HepG2 (cell line): Measurements from ENCODE around the gene BICDL1. TPM values are rescaled to one million over a fixed set of nuclear protein-coding genes. Genes with fewer than 3 reads are reported as not detected.
A peak's percentile ranks its signal among the peaks of the same experiment; 100 is the strongest.

ENCODE experiments used
- ATAC-seq: fragments of 200-7000 bp; cut with Tn5 transposase; 3 replicates; pipeline ENCODE4 v1.9.1; 2020; ENCODE audit warnings: mild to moderate bottlenecking, moderate library complexity
- BruUV-seq: library from RNA; stranded (reverse); fragments of 400-500 nt; replicated peaks from 2 replicates; lab custom pipeline; 2021; lab: Mats Ljungman, UMichigan
- CTCF ChIA-PET: fragments of 300-600 bp; formaldehyde crosslinking; extraction: SDS; loops from one replicate; lab custom pipeline; 2021; ENCODE audit warnings: low total read pairs, inconsistent platforms, low intra/inter-chr PET ratio; lab: Yijun Ruan, JAX
- POLR2A ChIA-PET: fragments of 350-600 bp; sonication (Branson Sonifier 250); formaldehyde crosslinking; loops from one replicate; lab custom pipeline; 2020; ENCODE audit warnings: antibody characterized with exemption, inconsistent platforms; lab: Yijun Ruan, JAX
- DNase-seq: peaks from one replicate; pipeline ENCODE4 v3.0.0-alpha.2; 2015; ENCODE audit warnings: low spot score
- FAIRE-seq: peaks from 3 replicates; lab custom pipeline; 2011; peaks lifted over from hg19 to GRCh38; lab: Jason Lieb, UNC
- H2AFZ ChIP-seq: one replicate; pipeline ENCODE4 v1.6.1; 2011; ENCODE audit warnings: low read length, inconsistent platforms
- H3K27ac ChIP-seq: fragments of 300-600 bp; 3 replicates; pipeline ENCODE4 v1.8.0; 2011; ENCODE audit warnings: mixed run types, mild to moderate bottlenecking, mixed read lengths, low read length, inconsistent platforms; ENCODE audit not compliant: insufficient read depth; ENCODE audit errors: extremely low read length
- H3K27me3 ChIP-seq, 2 experiments: fragments of 200-600 bp in 1 of 2; 2 replicates in 1 of 2; 3 replicates in 1 of 2; pipeline versions ENCODE4 v1.6.0 to v1.8.0; 2011; ENCODE audit warnings: low read length in 2 of 2, mild to moderate bottlenecking in 2 of 2, moderate library complexity in 2 of 2, inconsistent platforms in 1 of 2; ENCODE audit not compliant: insufficient read depth in 2 of 2, control insufficient read depth in 1 of 2
- H3K36me3 ChIP-seq, 2 experiments: fragments of 200-600 bp in 1 of 2; replicated peaks in 1 of 2; 2 replicates in 1 of 2; 3 replicates in 1 of 2; pipeline versions ENCODE4 v1.5.1 to v1.8.0; 2011; ENCODE audit warnings: low read length in 2 of 2, inconsistent platforms in 1 of 2; ENCODE audit not compliant: insufficient read depth in 2 of 2, control insufficient read depth in 1 of 2
- H3K4me1 ChIP-seq: 2 replicates; pipeline ENCODE4 v1.5.1; 2012; ENCODE audit warnings: low read length, inconsistent platforms; ENCODE audit not compliant: insufficient read depth
- H3K4me2 ChIP-seq: 2 replicates; pipeline ENCODE4 v1.6.0; 2011; ENCODE audit warnings: low read depth, low read length, inconsistent platforms
- H3K4me3 ChIP-seq, 3 experiments: fragments of 200-600 bp in 1 of 3; sonication (generic), shearing (Covaris generic) in 1 of 3; replicated peaks in 1 of 3; 2 replicates each; pipeline ENCODE4 v1.5.1; 2011 to 2016; ENCODE audit warnings: low read length in 3 of 3, inconsistent platforms in 2 of 3, low read depth in 2 of 3, mild to moderate bottlenecking in 2 of 3, control low read depth in 1 of 3, mixed read lengths in 1 of 3; ENCODE audit not compliant: insufficient read depth in 1 of 3
- H3K79me2 ChIP-seq: one replicate; pipeline ENCODE4 v1.6.1; 2011; ENCODE audit warnings: low read length, inconsistent platforms; ENCODE audit not compliant: insufficient read depth
- H3K9ac ChIP-seq: 2 replicates; pipeline ENCODE4 v1.6.0; 2011; ENCODE audit warnings: mild to moderate bottlenecking, low read depth, low read length, inconsistent platforms; ENCODE audit not compliant: insufficient read depth
- H3K9me3 ChIP-seq: 2 replicates; pipeline ENCODE4 v1.5.1; 2012; ENCODE audit warnings: mild to moderate bottlenecking, low read length
- H4K20me1 ChIP-seq: 2 replicates; pipeline ENCODE4 v1.6.0; 2011; ENCODE audit warnings: inconsistent platforms, mild to moderate bottlenecking, low read length, moderate library complexity; ENCODE audit not compliant: insufficient read depth
- LCORL ChIP-seq, 2 experiments: fragments of 450-650 bp in 1 of 2; sonication (generic) in 1 of 2; formaldehyde crosslinking in 1 of 2; IDR thresholded peaks; 2 replicates each; pipeline versions ENCODE4 v1.5.0 to v1.6.1; 2017 to 2020; ENCODE audit warnings: antibody characterized with exemption in 1 of 2, missing genetic modification reagents in 1 of 2
- NR2F2 ChIP-seq: IDR thresholded peaks from 2 replicates; pipeline ENCODE4 v1.6.1; 2012; ENCODE audit warnings: low read depth, inconsistent platforms, borderline replicate concordance
- POLR2A ChIP-seq, 2 experiments: IDR thresholded peaks; 2 replicates each; pipeline ENCODE4 v1.6.1; 2011; ENCODE audit warnings: low read depth in 2 of 2, low read length in 2 of 2, mild to moderate bottlenecking in 1 of 2, moderate library complexity in 1 of 2; ENCODE audit not compliant: insufficient read depth in 1 of 2
- ZNF124 ChIP-seq: sonication (generic); formaldehyde crosslinking; IDR thresholded peaks from 2 replicates; pipeline ENCODE4 v1.4.0; 2020; ENCODE audit warnings: missing genetic modification reagents
- ZNF496 ChIP-seq: sonication (generic); formaldehyde crosslinking; IDR thresholded peaks from 2 replicates; pipeline ENCODE4 v1.8.1; 2023; ENCODE audit warnings: mild to moderate bottlenecking, moderate library complexity, missing genetic modification reagents; ENCODE audit not compliant: insufficient replicate concordance
- ZNF543 ChIP-seq: sonication (generic); formaldehyde crosslinking; IDR thresholded peaks from 2 replicates; pipeline ENCODE4 v1.4.0; 2020; ENCODE audit warnings: mild to moderate bottlenecking, missing genetic modification reagents
- WGBS: methylation state at CpG from one replicate; pipeline ENCODE4 v1.1.6; 2017; ENCODE audit warnings: low lambda C conversion rate; 5-methylcytosine and 5-hydroxymethylcytosine counted together
- in situ Hi-C: cut with HindIII; loops from 2 replicates; pipeline ENCODE4 v1.10.0; 2017; ENCODE audit warnings: low pct_unique_long_range_greater_than_20kb; ENCODE audit not compliant: extremely low pct_ligation_motif_present
- intact Hi-C: fragments of 100-400 bp; cut with micrococcal nuclease; formaldehyde crosslinking; loops from one replicate; pipeline ENCODE4 v1.10.0; 2022; ENCODE audit not compliant: unreplicated experiment
- polyA plus RNA-seq, 8 experiments: library from polyadenylated mRNA; depleted of rRNA in 3 of 8; stranded (reverse) in 7 of 8; unstranded in 1 of 8; fragments of >200 nt; fragmentation: Illumina TruSeq in 4 of 8; extraction: Trizol in 4 of 8; gene quantifications; 2 replicates each; pipeline versions ENCODE4 v1.2.1 to v1.2.3, GENCODE V29; 2011 to 2016; ENCODE audit warnings: low read depth in 4 of 8, missing spikeins in 1 of 8, mixed read lengths in 1 of 8; ENCODE audit not compliant: insufficient read depth in 1 of 8
- total RNA-seq, 5 experiments: library from RNA; depleted of rRNA; stranded (reverse); fragments of >200 nt; fragmentation: Illumina TruSeq; extraction: Trizol; gene quantifications; 2 replicates each; pipeline ENCODE4 v1.2.3, GENCODE V29; 2016; ENCODE audit warnings: low read depth in 1 of 5
- TF ChIP-seq, protein P1 (sequence below): sonication (generic); formaldehyde crosslinking; IDR thresholded peaks from 2 replicates; pipeline ENCODE4 v1.4.0; 2020; ENCODE audit warnings: missing genetic modification reagents
- TF ChIP-seq, protein P2 (sequence below): IDR thresholded peaks from 2 replicates; pipeline ENCODE4 v1.6.1; 2018; ENCODE audit warnings: missing genetic modification reagents, mild to moderate bottlenecking, missing compliant biosample characterization

BICDL1 gene
- total and polyA plus RNA-seq, 2 of the 13 experiments (the other 11 are each of a cell fraction or from before 2014, with no cell fraction given), result 3.6 to 9.7 TPM

DNA sequence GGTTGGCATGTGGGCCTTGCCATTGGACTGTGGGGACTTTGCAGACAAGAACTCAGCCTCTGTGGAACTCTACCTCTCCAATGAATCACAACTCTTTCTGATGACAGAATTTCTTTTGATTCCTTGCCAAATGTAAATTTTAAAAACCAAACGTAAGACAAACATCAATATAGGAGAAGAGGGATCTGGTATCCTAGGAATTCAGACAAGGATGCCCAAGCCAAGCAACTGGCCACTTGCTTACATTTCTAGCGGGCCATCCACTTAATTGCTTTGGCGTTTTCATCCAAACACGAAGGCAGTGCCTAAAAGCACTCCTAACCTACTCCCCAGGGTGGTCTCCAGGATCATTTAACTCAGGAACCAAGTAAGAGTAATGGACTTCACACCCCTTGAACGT is 150.9 kb downstream of the BICDL1 start (continued):
- TF ChIP-seq ZNF496 (no peak), LCORL (IDR thresholded peaks at IDR 0.05) (no peak), LCORL (CRISPR knock-in tag; IDR thresholded peaks at IDR 0.05) (no peak), ZNF124 (no peak), NR2F2 (no peak)
- TF ChIP-seq, protein P1, sequence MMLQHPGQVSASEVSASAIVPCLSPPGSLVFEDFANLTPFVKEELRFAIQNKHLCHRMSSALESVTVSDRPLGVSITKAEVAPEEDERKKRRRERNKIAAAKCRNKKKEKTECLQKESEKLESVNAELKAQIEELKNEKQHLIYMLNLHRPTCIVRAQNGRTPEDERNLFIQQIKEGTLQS (CRISPR knock-in tag), result no peak

DNA sequence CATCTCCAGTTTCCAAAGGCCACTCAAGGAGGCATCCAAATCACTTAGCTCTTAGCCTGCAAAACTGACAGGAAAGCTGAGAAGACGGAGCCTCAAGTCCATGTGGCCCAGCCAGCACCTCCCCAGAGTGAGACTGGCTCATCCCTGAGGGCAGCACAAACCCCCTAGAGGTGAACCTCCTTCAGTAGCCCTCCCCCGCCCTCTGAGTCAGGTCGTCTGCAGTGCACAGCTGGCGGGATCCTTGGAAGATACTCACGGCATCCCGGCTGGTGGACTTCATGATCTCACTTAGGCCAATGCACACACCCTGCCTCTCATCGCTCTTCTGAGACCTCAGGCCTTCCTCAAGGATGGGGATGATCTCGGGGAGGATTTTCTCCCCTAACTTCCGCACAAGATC is 151.6 kb downstream of the BICDL1 start:
- DNase-seq (no peak), ATAC-seq (no peak), FAIRE-seq (no peak)
- Histone ChIP-seq H3K4me3 (no peak overlapping the region), H3K9me3 (no peaks in the 10 kb centered on the region), H3K27ac (no peak overlapping the region), H2AFZ (no peak overlapping the region), H3K4me1 (0 out of 2 replicates have a peak, but pooled peaks cover 5% of the 10 kb centered on the region), H3K79me2 (no peaks in the 10 kb centered on the region), H4K20me1 (no peaks in the 10 kb centered on the region; the same call in 1 of the 2 replicates), H3K4me2 (no peak overlapping the region), H3K27me3 (no peaks in the 10 kb centered on the region)
- in situ Hi-C loops, result no loop called here
- 100% methylated on average over 4 of the region's 9 CpGs for WGBS
- ChIA-PET POLR2A (no interaction called here), CTCF (no interaction called here)
- BruUV-seq, result no TSS peak
- intact Hi-C loops, result no loop called here
- peak in 1 of 2 experiments; percentile 18; a peak in 1 of 4 replicates for TF ChIP-seq POLR2A (IDR thresholded peaks at IDR 0.05; ENCODE audit: insufficient read depth in 1 of 2, low read depth in 2 of 2, low read length in 2 of 2)
- no peak for TF ChIP-seq ZNF543 (CRISPR knock-in tag)
- TF ChIP-seq, protein P2, sequence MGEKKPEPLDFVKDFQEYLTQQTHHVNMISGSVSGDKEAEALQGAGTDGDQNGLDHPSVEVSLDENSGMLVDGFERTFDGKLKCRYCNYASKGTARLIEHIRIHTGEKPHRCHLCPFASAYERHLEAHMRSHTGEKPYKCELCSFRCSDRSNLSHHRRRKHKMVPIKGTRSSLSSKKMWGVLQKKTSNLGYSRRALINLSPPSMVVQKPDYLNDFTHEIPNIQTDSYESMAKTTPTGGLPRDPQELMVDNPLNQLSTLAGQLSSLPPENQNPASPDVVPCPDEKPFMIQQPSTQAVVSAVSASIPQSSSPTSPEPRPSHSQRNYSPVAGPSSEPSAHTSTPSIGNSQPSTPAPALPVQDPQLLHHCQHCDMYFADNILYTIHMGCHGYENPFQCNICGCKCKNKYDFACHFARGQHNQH (CRISPR knock-in tag), result no peak
- TF ChIP-seq, all 625 proteins: peak for 1
- H3K9ac ChIP-seq, result no peak overlapping the region
- H3K36me3 ChIP-seq, result peaks cover 70 to 91% of the 10 kb centered on the region in 2 experiments
